Measurements from ENCODE around the gene TBCD. TPM values are rescaled to one million over a fixed set of nuclear protein-coding genes. Genes with fewer than 3 reads are reported as not detected.
"Not testable (repeated sequence)": the region's sequence is repeated elsewhere in the genome, so short reads cannot be mapped to it uniquely, and the experiment has no call there.

TBCD gene
- total and polyA plus RNA-seq, 2 donors = 140 to 292 TPM

DNA sequence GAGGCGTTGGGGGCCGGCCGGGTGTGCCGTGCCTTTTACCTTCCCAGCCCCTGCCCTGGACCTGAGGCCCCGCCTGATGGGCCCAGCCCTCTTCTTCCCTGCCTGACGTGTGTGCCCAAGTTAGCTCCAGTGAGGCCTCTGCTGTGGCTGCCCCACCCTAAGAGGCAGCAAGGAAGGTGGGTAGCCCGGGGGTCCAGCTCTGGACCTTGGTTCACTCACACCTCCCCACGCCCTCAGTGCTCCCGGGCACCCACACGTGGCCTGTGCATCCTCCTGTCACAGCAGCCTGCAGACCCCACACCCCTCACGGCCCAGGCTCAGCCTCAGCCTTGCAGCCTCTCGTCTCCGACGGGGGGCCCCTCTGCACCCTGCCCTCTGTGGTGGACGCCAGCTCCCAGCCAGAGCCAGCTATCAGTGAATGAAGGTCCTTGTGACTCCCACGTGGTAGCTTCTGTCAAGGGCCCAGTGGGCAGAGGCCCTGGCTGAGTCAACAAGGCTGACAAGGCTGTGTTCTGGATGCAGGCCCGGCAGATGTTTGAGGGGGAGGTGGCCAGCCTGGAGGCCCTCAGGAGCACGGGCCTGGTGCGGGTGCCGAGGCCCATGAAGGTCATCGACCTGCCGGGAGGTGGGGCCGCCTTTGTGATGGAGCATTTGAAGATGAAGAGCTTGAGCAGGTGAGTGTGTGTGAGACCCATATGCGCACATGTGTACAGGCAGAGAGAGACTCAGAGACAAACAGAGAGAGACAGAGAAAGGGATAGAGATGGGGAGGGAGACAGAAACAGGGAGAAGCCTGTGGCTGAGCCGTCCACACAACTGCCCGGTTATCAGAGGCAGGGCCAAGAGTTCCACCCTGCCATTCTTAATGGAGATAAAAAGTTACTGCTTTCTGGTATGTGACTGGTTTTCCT lies 13.6 kb upstream of the TBCD start:
- Histone ChIP-seq H3K4me1 (ENCODE audit: control insufficient read depth in 2 of 2, insufficient read depth in 2 of 2, low read length in 2 of 2) (peaks cover 0 to 3% of the 10 kb centered on the region in 2 donors), H3K9me3 (ENCODE audit: control insufficient read depth in 2 of 2, insufficient read depth in 1 of 2, low read length in 1 of 2) (peaks cover 12 to 40% of the 10 kb centered on the region in 2 donors), H3K4me3 (ENCODE audit: low read length in 2 of 2) (no peak overlapping the region), H3K36me3 (ENCODE audit: control insufficient read depth in 2 of 2, insufficient read depth in 2 of 2, low read length in 1 of 2) (peaks cover 4 to 7% of the 10 kb centered on the region in 2 donors), H3K27ac (ENCODE audit: low read depth in 1 of 2, low read length in 1 of 2) (no peak overlapping the region), H3K27me3 (ENCODE audit: control insufficient read depth in 2 of 2, insufficient read depth in 1 of 2, low read length in 1 of 2) (peaks cover 9 to 29% of the 10 kb centered on the region in 2 donors)
- WGBS = 92% methylated on average over 26 of the region's 26 CpGs
- no peak for DNase-seq (ENCODE audit: low read depth in 6 of 9, low spot score in 9 of 9)

DNA sequence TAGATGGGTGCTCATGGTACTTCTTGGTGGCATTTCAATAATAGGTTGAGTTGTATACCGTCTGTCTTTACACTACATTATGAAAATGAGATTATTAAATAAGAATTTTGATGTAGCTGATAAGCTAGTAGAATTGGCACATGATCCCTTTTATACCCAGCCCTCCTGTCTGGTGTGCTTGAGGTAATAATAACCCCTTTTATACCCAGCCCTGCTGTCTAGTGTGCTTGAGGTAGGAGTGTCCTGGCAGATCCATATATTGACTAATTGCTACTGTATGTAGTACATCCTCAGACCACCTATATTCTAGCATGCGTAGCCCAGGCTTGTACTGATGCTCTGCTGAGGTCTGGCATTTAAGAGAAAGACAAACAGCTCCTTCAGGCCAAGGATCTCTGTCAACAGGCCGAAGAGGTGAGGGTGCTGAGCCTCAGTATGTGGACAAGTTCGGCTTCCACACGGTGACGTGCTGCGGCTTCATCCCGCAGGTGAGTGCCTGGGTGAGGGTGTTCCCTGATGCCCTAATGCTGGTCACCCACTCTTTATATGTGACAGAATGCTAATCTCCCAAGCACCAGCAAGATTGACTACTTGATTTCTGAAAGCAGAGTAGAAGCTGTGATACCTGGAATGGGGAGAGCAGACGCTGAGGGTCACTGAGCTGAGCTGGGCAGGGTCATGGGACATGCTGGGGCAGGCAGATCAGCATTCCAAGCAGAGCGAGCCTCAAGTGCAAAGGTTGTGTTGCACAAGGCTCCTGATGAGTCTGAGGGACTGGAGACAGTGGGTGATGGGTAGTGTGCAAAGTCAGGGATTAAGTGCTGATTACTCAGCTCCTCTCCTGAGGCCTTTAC lies 10.7 kb upstream of the TBCD start:
- Histone ChIP-seq H3K9me3 (ENCODE audit: control insufficient read depth in 2 of 2, insufficient read depth in 1 of 2, low read length in 1 of 2) (peaks cover 2 to 30% of the 10 kb centered on the region in 2 donors), H3K27ac (ENCODE audit: low read depth in 1 of 2, low read length in 1 of 2) (no peak overlapping the region), H3K36me3 (ENCODE audit: control insufficient read depth in 2 of 2, insufficient read depth in 2 of 2, low read length in 1 of 2) (no peaks in the 10 kb centered on the region), H3K4me1 (ENCODE audit: control insufficient read depth in 2 of 2, insufficient read depth in 2 of 2, low read length in 2 of 2) (no peaks in the 10 kb centered on the region), H3K27me3 (ENCODE audit: control insufficient read depth in 2 of 2, insufficient read depth in 1 of 2, low read length in 1 of 2) (peaks cover 0 to 9% of the 10 kb centered on the region in 2 donors), H3K4me3 (ENCODE audit: low read length in 2 of 2) (no peak overlapping the region)
- DNase-seq (ENCODE audit: low read depth in 6 of 9, low spot score in 9 of 9) = no peak
- 98% methylated on average over 10 of the region's 10 CpGs for WGBS

DNA sequence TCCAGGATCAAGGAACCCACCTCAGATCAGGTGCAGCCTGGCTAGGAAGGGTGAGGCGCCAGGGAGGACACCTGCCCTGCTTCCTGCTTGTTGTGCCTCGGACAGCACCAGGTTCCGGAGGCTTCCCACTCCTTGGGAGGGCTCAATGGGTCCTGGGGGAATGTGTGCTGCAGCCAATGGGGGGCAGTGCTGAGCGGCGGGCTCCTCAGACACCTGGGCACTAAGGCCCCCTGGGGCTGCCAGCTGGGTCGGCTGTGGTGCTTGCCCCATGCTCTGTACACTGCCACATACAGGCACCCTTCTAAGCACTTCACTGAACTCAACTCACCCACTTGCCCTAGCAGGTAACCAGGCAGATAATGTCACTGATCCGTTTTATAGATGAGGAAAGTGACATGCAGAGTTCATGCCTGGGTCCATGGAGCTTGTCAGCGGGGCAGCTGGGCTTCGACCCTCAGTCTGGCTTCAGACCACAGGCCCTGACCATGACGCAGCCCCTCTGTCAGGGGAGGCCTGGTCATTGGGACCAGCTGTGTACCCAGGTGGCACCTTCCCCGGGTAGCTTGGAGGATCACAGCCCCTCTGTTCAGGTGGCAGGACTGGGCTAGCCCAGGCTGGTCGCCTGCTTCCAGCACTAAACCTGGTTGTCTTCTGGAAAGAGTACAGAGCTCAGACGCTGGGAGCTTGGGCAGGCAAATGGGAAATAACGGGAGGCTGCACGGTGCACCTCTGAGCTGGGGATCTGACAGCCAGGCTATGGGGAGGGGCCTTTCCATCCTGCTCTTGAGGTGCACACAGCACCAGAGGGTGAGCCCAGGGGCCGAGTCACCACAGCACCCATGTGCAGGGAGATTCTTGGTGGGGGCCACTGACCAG lies 8.3 kb upstream of the TBCD start:
- peaks cover 2 to 37% of the 10 kb centered on the region in 2 donors for H3K9me3 ChIP-seq (ENCODE audit: control insufficient read depth in 2 of 2, insufficient read depth in 1 of 2, low read length in 1 of 2)
- H3K27me3 ChIP-seq (ENCODE audit: control insufficient read depth in 2 of 2, insufficient read depth in 1 of 2, low read length in 1 of 2) = no peaks in the 10 kb centered on the region
- H3K4me1 ChIP-seq (ENCODE audit: control insufficient read depth in 2 of 2, insufficient read depth in 2 of 2, low read length in 2 of 2) = no peaks in the 10 kb centered on the region
- no peak for DNase-seq (ENCODE audit: low read depth in 6 of 9, low spot score in 9 of 9)
- no peaks in the 10 kb centered on the region for H3K36me3 ChIP-seq (ENCODE audit: control insufficient read depth in 2 of 2, insufficient read depth in 2 of 2, low read length in 1 of 2)
- no peak overlapping the region for H3K4me3 ChIP-seq (ENCODE audit: low read length in 2 of 2)
- no peak overlapping the region for H3K27ac ChIP-seq (ENCODE audit: low read depth in 1 of 2, low read length in 1 of 2)
- 99% methylated on average over 16 of the region's 16 CpGs for WGBS

DNA sequence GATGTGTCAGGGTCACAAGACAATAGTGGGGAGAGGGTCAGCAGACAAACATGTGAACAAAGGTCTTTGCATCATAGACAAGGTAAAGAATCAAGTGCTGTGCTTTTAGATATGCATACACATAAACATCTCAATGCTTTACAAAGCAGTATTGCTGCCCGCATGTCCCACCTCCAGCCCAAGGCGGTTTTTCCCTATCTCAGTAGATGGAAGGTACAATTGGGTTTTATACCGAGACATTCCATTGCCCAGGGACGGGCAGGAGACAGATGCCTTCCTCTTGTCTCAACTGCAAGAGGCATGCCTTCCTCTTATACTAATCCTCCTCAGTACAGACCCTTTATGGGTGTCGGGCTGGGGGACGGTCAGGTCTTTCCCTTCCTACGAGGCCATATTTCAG lies 7.1 kb upstream of the TBCD start:
- H3K27me3 ChIP-seq (ENCODE audit: control insufficient read depth in 2 of 2, insufficient read depth in 1 of 2, low read length in 1 of 2); DNase-seq (ENCODE audit: low read depth in 6 of 9, low spot score in 9 of 9); H3K4me1 ChIP-seq (ENCODE audit: control insufficient read depth in 2 of 2, insufficient read depth in 2 of 2, low read length in 2 of 2); H3K4me3 ChIP-seq (ENCODE audit: low read length in 2 of 2); H3K27ac ChIP-seq (ENCODE audit: low read depth in 1 of 2, low read length in 1 of 2); H3K36me3 ChIP-seq (ENCODE audit: control insufficient read depth in 2 of 2, insufficient read depth in 2 of 2, low read length in 1 of 2): not testable (repeated sequence)
- peaks cover 2 to 47% of the 10 kb centered on the region in 2 donors for H3K9me3 ChIP-seq (ENCODE audit: control insufficient read depth in 2 of 2, insufficient read depth in 1 of 2, low read length in 1 of 2)
- WGBS = 89% methylated on average over 7 of the region's 7 CpGs

DNA sequence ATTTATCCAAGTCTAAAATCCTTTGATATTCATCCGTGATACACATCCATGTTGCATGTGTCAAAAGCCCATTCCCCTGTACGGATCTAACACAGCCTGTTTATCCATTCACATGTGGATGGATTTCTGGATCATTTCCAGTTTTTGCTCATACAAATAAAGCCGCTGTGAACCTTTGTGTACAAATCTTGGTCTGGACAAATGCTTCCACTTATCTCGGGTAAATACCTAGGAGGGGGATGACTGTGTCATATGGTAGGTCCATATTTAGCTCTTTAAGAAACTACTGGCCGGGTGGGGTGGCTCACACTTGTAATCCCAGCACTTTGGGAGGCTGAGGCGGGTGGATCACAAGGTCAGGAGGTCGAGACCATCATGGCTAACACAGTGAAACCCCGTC lies 6.3 kb upstream of the TBCD start:
- H3K27ac ChIP-seq (ENCODE audit: low read depth in 1 of 2, low read length in 1 of 2) = no peak overlapping the region
- WGBS = 91% methylated on average over 8 of the region's 8 CpGs
- no peaks in the 10 kb centered on the region for H3K36me3 ChIP-seq (ENCODE audit: control insufficient read depth in 2 of 2, insufficient read depth in 2 of 2, low read length in 1 of 2)
- no peaks in the 10 kb centered on the region for H3K4me1 ChIP-seq (ENCODE audit: control insufficient read depth in 2 of 2, insufficient read depth in 2 of 2, low read length in 2 of 2)
- no peak overlapping the region for H3K4me3 ChIP-seq (ENCODE audit: low read length in 2 of 2)
- H3K9me3 ChIP-seq (ENCODE audit: control insufficient read depth in 2 of 2, insufficient read depth in 1 of 2, low read length in 1 of 2) = peaks cover 5 to 49% of the 10 kb centered on the region in 2 donors
- peaks cover 0 to 5% of the 10 kb centered on the region in 2 donors for H3K27me3 ChIP-seq (ENCODE audit: control insufficient read depth in 2 of 2, insufficient read depth in 1 of 2, low read length in 1 of 2)
- DNase-seq (ENCODE audit: low read depth in 6 of 9, low spot score in 9 of 9) = no peak

DNA sequence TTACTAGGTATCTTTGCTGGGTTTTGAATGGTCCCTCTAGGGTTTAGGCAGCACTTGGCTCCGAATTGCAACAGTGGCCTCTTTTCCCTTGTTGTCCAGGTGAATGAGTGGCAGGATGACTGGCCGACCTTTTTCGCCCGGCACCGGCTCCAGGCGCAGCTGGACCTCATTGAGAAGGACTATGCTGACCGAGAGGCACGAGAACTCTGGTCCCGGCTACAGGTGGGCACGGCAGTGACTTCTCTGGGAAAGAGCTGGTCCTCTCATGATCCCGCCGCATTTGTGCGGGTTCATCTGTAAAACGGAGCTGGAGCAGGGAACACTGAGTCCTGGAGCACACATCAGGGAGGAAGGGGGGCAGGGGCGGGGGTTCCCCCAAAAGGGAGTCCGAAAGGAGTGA lies 3.1 kb upstream of the TBCD start:
- Histone ChIP-seq H3K27ac (ENCODE audit: low read depth in 1 of 2, low read length in 1 of 2) (no peak overlapping the region), H3K27me3 (ENCODE audit: control insufficient read depth in 2 of 2, insufficient read depth in 1 of 2, low read length in 1 of 2) (peaks cover 0 to 8% of the 10 kb centered on the region in 2 donors), H3K4me3 (ENCODE audit: low read length in 2 of 2) (no peak overlapping the region), H3K4me1 (ENCODE audit: control insufficient read depth in 2 of 2, insufficient read depth in 2 of 2, low read length in 2 of 2) (peaks cover 4 to 15% of the 10 kb centered on the region in 2 donors), H3K9me3 (ENCODE audit: control insufficient read depth in 2 of 2, insufficient read depth in 1 of 2, low read length in 1 of 2) (peaks cover 4 to 30% of the 10 kb centered on the region in 2 donors), H3K36me3 (ENCODE audit: control insufficient read depth in 2 of 2, insufficient read depth in 2 of 2, low read length in 1 of 2) (no peaks in the 10 kb centered on the region)
- WGBS = 93% methylated on average over 16 of the region's 16 CpGs
- DNase-seq (ENCODE audit: low read depth in 6 of 9, low spot score in 9 of 9) = no peak

DNA sequence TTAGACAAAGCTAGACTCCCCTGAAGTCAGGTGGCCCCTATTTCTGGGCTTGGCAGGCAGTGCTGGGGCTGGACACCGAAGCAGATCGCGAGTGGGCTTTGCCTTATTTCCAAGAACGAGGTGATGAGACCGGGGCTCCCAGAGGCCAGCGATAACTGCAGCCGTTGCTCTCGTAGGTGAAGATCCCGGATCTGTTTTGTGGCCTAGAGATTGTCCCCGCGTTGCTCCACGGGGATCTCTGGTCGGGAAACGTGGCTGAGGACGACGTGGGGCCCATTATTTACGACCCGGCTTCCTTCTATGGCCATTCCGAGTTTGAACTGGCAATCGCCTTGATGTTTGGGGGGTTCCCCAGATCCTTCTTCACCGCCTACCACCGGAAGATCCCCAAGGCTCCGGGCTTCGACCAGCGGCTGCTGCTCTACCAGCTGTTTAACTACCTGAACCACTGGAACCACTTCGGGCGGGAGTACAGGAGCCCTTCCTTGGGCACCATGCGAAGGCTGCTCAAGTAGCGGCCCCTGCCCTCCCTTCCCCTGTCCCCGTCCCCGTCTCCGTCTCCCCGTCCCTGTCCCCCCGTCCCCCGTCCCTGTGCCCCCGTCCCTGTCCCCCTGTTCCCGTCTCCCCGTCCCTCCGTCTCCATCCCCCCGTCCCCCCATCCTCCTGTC lies 1.5 kb upstream of the TBCD start:
- H3K27ac ChIP-seq (ENCODE audit: low read depth in 1 of 2, low read length in 1 of 2) = no peak overlapping the region
- H3K4me1 ChIP-seq (ENCODE audit: control insufficient read depth in 2 of 2, insufficient read depth in 2 of 2, low read length in 2 of 2) = peaks cover 4 to 18% of the 10 kb centered on the region in 2 donors
- 75% methylated on average over 40 of the region's 40 CpGs for WGBS
- DNase-seq (ENCODE audit: low read depth in 6 of 9, low spot score in 9 of 9) = peak in 1 of 9 donors; percentile 7
- peaks cover 0 to 8% of the 10 kb centered on the region in 2 donors for H3K27me3 ChIP-seq (ENCODE audit: control insufficient read depth in 2 of 2, insufficient read depth in 1 of 2, low read length in 1 of 2)
- peaks cover 0 to 3% of the 10 kb centered on the region in 2 donors for H3K36me3 ChIP-seq (ENCODE audit: control insufficient read depth in 2 of 2, insufficient read depth in 2 of 2, low read length in 1 of 2)
- H3K9me3 ChIP-seq (ENCODE audit: control insufficient read depth in 2 of 2, insufficient read depth in 1 of 2, low read length in 1 of 2) = peaks cover 3 to 26% of the 10 kb centered on the region in 2 donors
- H3K4me3 ChIP-seq (ENCODE audit: low read length in 2 of 2) = no peak overlapping the region

DNA sequence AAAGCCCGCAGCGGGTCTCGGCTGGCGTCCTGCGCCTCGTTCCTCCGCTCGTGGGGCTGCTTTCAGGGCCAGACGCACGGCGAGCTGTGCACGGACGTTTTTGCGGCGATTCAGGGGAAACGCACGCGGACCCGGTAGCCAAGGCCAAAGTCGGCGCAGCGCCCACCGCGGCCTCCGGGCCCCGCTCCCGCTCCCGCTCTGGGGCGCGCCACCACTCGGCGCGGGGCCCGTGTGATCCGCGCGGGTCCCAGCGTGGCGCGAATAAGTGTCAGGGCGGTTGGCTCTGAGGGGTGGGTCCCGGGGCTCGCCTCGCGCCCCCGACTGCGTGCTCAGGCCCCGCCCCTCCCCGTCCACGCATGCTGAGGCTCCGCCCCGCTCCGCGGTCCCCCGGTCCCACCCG lies 694 bp upstream of the TBCD start:
- Histone ChIP-seq H3K4me3 (ENCODE audit: low read length in 2 of 2) (peak overlapping the region; percentile 27 to 91), H3K27ac (ENCODE audit: low read depth in 1 of 2, low read length in 1 of 2) (peak overlapping the region in 1 of 2 donors; percentile 8), H3K36me3 (ENCODE audit: control insufficient read depth in 2 of 2, insufficient read depth in 2 of 2, low read length in 1 of 2) (peaks cover 0 to 3% of the 10 kb centered on the region in 2 donors), H3K27me3 (ENCODE audit: control insufficient read depth in 2 of 2, insufficient read depth in 1 of 2, low read length in 1 of 2) (peaks cover 0 to 8% of the 10 kb centered on the region in 2 donors), H3K9me3 (ENCODE audit: control insufficient read depth in 2 of 2, insufficient read depth in 1 of 2, low read length in 1 of 2) (peaks cover 3 to 26% of the 10 kb centered on the region in 2 donors), H3K4me1 (ENCODE audit: control insufficient read depth in 2 of 2, insufficient read depth in 2 of 2, low read length in 2 of 2) (peaks cover 4 to 18% of the 10 kb centered on the region in 2 donors)
- WGBS = 2% methylated on average over 56 of the region's 56 CpGs
- peak in 1 of 9 donors; percentile 48 for DNase-seq (ENCODE audit: low read depth in 6 of 9, low spot score in 9 of 9)
